NCI-H2171 (cell line): ENCODE data around the gene ECM1.

Experiments
- DNase-seq: peaks from one replicate; lab custom pipeline; 2025; lab: John Stamatoyannopoulos, UW

Gene ECM1

DNA sequence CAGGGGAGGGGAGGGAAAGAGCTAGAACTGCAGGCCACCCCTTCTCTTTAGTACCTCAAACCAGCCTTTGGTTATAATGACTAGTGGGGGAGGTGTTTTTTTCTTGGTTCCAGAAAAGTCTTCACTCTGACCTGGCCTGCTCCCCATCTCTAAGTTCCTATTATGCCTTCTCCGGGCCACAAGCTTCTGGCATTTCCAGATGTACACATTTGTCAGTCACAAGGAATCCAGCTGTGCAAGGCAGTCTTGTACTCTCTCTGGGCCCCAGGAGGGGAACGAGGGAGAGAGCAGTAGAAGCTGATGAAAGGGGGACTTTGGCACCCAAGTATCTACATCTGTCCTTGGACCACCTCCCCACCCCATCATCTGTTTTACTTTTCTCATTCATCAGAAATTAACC, 4.9 kb downstream of the ECM1 start:
- no peak for DNase-seq

DNA sequence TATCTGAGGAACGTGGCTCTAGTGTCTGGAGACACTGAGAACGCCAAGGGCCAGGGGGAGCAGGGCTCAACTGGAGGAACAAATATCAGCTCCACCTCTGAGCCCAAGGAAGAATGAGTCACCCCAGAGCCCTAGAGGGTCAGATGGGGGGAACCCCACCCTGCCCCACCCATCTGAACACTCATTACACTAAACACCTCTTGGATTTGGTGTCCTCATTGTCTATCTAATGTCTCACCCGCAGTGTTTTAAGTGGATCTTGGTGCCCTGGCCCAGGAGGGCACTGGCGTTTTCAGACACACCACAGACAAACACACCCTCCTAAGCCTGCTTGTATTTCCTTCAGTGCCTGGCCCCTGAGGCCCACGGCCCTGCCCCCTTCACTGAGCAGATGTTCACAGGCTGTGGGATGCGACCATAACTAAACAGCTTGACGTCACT, 5.5 kb downstream of the ECM1 start:
- peak; percentile 11 for DNase-seq

DNA sequence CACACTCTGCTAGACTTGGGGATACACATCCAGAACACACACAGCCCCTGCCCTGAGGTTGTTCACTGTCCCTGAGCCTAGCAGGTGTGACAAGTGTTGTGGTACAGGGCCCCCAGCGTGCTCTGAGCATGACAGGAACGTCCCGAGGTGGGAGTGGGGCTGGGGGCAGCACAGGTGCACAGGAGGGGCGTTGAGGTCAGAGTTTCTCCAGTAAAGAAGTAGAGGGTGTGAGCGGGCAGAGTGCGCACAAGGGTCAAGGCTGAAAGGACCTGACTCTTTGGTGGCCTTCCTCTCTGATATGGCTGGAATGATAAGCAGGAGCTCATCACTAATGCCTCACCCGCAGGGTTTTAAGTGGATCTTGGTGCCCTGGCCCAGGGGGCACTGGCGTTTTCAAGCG, 6.4 kb downstream of the ECM1 start:
- DNase-seq: no peak

DNA sequence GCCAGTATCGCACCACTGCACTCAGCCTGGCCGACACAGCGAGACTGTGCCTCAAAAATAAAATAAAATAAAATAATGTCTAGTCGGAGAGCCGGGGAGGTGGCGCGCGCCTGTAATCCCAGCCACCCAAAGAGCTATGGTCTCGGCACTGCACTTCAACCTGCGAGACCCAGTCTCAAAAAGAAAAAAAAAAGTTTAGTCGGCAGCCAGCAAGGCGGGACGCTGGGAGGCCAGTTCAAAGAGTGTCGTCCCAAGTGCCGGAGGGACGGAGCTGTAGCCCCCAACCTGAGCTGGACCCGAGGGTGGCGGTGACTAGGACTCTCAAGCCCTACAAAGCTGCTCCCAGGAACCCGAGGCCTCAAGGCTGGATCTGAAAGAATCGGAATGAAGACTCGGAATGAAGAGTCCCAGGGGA, 7.0 kb downstream of the ECM1 start:
- DNase-seq: no peak

DNA sequence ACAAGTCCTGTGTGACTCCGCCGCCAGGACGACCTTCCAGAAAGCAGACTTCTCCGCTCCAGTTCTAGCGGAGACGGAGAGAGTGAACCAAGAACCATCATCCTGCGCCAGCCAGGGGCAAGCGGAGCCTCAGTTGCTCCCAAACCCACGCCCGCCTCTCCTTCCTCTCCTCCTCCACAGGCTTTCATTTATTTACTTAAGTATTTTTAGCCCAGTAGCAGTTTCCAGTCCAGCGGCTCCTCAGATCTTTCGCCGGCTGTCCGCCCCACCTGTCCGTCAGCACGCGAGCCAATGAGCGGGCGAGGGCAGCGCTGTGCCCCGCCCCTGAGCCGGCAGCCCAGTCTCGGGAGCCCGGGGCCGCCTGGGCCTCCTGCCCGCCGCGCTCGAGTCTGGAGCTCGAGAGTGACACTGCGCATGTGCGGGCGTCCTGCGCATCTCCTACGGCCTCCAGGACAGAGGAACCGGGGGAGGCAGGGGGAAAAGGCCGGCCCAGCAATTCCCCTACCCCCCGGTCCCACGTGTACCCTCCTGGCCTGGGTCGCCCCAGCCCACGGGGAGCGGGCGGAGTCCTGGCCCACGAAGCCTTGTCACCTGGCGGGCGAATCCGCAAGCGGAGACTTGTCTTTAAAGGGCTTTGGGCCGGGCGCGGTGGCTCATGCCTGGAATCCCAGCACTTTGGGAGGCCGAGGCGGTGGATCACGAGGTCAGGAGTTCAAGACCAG, 7.6 kb downstream of the ECM1 start, which contains the start of gene FALEC:
FALEC (plus strand) TSS at position 425 of the 722 bp plus-strand sequence.
- DNase-seq: peak; percentile 93

DNA sequence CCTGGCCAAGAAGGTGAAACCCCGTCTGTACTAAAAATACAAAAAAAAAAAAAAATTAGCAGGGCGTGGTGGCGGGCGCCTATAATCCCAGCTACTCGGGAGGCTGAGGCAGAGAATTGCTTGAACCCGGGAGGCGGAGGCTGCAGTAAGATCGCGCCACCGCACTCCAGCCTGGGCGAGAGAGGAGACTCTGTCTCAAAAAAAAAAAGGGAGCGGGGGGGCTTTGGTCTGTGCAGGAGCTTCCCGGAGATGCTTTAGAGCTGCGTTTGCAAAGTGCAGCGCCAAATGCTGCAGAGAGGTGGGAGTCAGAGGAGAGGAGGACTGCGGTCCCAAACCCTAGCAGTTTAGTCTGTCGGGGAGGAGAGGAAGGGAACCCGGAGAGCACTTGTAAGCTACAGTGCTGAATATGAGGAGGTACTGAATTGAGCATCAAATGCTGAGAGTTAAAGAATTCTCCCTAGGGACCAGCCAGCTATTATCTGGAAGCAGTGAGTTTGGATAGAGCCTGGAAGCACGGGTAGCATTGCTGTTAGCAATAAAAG, 8.2 kb downstream of the ECM1 start:
- peak; percentile 41 for DNase-seq

DNA sequence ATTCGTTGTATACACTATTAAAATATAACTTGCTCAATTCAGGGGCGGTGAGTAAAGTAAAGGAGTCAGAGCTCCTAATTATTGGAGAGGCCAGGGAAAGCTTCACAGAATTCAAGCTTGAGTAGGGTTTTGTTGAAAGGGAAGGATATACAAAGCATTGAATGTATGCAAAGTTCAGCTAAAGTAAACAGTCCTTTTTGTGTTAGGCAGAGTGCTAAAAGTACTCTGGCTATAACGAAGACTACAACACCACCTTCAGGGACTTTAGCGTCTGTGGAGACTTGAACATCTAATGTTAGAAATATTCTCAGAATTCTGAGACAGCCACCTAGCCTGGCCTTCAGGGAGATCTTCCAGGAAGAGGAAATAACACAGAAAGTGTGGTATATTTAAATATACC, 8.7 kb downstream of the ECM1 start:
- DNase-seq: no peak

DNA sequence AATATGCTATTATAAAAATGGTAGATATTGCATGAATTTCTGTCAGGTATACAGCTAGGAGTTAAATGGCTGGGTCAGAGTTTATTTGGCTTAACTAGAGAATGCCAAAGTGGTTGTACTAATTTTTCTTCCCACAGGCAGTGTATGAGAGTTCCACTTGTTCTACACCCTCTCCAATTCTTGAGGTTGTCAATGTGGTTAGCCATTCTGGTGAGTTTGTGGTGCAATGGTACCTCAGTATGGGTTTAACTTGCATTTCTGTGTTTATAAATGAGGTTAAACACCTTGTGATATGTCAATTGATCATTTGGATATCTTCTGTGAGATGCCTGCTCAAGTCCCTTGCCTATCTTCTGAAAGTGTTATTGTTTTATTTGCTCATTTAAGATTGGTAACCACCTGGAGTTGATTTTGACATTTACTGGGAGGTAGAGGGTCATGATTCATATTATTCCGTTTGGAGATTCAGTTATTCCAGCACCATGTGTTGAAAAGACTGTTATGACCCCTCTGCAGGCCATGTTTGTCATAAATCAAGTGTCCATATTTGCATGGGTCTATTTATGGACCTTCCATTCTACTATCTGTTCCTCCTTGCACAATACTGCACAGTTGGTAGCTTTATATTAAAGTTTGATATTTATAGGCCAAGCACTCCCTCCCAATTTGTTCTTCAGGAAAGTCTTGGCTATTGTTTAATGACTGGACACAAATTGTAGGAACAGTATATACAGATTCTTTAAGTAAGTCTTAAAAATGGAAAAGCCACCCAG, 13.5 kb downstream of the ECM1 start:
- DNase-seq: no peak

DNA sequence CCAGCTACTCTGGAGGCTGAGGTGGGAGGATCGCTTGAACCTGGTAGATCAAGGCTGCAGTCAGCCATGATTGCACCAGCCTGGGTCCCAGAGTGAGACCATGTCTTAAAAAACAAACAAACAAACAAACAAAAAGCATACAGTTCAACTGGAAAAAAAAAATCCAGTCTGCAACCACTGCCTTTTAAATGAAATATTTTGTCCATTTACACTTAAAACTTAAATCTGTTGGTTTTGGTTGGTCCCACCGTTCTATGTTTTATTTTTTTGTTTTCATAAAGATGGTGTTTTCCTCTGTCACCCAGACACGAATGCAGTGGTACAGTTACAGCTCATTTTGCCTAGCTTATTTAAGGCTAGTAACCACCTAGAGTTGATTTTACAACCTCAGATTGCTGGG, 17.4 kb downstream of the ECM1 start:
- no peak for DNase-seq

DNA sequence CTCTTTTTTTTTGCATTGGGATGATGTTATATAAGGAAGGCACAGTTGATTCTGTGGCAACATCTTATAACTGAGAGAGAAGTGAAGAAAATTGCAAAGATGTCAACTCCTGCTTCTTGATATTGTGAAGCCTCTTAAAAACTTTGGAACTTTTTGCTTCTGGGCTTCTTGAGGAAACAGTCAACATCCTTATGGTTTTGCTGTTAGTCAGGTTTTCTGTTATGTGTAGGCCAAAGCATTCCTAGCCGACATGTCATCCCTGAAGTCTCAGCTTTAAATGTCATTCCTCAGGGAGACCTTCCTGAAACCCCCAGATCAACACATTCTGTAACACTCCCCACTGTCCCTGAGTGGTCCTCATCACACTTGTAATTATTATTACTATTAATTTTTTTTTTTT, 20.3 kb downstream of the ECM1 start:
- no peak for DNase-seq

DNA sequence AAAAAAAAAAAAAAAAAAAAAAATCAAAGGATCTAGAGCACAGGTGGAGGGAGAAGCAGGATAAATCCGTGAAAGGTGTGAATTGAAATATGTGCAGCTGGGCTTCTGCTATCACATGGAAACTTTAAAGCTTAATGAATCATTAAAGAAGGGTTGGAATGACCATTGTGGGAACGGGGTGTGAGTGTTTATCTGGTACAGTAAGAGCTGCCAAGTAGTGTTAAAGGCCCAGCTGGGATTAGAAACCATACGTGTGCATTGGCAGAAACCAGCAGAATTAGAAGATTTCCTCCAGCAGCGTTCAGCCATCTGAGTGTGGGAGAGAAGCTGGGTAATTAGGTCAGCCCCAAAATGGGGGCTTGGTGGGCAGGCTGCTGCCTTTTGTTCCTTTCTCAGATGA, 21.1 kb downstream of the ECM1 start:
- DNase-seq: no peak

DNA sequence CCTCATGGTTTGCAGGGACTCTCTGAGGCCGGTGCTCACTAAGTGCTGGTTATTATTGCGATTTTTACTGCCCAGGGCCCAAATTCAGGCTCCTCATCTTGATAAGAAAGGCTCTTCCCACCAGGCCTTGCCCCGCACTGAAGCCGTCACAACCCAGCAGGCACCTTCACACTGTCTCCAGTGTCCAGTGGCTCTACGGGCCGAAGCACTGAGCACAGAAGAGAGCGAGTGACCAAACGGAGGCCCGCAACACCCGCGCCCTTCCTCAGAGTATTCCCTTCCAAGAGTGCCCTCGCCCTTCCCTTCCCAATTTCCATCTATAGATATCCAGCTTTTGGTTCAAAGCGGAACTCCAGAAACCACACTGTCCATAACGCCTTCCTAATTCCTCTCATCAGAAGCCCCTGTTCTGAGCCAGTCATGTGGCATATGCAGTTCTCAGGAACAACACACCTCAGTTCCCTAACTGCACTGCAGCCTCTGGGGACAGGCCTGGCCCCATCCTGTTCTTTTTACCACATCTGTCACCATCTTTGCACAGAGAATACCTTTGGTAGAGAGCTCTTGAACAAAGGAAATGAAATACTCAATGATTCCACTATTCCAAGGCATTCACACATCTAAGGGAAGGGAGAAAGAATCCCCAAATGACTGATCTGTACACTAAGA, 22.7 kb downstream of the ECM1 start:
- peak; percentile 62 for DNase-seq

DNA sequence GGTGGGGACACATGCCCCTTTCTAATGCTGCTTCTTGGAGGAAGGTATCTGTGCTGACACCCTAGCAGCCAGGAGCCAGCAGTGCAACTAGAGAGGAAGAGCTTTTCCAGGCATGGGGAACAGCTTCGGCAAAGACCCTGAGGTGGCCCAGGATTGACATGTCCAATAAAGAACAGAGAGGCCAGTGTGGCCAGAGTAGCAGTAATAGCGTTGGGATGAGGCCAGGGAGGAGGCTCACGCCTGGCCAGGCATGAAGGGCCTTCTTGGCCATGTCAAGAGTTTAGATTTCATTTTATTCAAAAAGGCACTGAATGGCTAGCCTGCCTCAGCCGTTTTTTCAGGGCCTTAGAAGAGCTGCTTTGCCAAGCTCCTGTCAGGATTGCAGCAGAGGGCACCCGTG, 25.0 kb downstream of the ECM1 start:
- DNase-seq: no peak

DNA sequence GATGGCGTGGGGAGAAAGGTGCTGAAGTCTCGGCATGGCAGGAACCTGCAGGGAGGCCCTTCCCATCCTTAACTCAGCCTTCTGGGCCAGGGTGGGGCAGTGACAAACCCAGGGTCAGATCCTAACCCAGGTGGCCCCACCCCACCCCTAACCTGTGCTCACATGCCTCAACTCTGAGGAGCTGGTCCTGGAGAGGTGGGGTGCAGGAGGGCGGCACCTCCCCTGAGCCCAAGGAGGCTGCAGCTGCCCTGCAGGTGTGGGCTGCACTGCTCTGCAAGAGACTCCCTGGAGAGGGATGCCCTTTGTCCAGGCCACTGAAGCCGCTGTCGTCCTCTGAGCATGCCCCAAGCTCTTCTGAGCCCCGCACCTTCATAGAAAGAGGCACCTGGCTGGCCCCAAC, 26.1 kb downstream of the ECM1 start:
- DNase-seq: no peak

DNA sequence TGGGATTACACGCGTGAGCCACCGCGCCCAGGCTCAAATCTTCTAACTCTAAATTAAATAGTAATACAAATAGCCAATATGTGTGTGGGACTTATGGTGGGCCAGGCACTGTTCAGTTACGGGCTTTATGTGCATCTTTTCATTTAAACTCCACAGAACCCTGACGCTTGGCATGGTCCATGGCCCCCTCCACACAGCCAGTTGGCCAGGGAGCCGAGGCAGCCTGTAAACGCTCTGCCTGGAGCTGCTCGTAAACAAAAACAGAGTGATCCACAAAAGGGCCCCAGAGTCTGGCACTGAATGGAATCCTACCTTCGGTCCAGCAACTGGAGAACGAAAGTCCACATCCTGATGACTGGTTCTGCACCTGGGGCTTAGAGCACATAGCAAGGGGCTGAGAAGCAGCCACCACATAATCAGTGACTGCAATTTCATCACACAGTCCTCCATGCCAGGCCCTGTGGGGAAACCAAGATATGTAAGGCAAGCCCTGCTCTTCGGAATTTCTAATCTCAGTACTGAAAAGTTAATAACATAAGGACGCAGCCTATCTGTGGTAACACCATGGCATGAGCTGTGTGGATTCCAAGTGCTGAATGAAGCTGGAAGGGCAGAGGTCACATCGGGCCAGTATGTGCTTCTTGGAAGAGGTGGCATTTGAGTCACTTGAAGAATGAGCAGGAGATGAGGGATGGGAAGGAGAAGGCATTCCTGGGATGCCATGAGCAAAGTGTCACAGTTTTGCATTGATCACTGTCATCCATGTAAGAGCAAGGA, 27.8 kb downstream of the ECM1 start:
- no peak for DNase-seq

DNA sequence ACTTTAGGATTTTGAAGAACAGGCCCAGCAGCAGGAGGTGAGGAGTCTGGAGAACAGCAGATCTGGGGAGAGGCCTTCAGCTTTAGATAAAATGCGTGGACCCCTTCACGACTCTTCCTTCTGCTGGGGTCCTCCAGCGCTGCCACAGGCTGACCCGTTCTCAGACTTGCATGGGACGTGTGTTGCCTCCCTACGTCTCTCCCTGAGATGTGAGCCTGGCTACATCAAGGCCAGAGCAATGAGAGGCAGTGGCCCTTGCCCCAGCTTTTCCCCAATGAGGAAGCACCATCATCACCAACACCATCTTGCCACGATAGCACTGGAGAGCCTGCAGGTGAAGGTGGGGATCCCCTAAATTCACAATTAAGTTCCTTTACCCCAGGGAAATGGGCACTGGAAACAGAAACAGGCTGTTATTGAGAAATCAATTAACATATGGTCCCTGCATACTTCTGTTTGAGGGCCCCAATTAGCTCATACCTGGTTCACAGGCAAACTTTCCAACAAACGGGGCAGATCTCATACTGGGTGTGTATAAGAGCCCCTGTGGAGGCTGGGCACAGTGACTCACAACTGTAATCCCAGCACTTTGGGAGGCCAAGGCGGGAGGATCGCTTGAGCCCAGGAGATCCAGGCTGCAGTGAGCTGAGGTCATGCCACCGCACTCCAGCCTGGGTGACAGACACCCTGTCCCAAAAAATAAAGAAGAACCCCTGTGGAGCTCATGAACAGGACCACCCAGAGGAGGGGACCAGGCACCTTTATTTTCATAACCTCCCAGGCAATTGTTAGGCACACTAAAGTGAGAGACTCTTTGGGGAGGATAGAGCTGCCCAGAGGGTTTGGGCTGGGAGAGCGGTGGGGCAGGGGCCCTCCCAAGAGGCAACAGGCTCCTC, 29.2 kb downstream of the ECM1 start:
- no peak for DNase-seq

DNA sequence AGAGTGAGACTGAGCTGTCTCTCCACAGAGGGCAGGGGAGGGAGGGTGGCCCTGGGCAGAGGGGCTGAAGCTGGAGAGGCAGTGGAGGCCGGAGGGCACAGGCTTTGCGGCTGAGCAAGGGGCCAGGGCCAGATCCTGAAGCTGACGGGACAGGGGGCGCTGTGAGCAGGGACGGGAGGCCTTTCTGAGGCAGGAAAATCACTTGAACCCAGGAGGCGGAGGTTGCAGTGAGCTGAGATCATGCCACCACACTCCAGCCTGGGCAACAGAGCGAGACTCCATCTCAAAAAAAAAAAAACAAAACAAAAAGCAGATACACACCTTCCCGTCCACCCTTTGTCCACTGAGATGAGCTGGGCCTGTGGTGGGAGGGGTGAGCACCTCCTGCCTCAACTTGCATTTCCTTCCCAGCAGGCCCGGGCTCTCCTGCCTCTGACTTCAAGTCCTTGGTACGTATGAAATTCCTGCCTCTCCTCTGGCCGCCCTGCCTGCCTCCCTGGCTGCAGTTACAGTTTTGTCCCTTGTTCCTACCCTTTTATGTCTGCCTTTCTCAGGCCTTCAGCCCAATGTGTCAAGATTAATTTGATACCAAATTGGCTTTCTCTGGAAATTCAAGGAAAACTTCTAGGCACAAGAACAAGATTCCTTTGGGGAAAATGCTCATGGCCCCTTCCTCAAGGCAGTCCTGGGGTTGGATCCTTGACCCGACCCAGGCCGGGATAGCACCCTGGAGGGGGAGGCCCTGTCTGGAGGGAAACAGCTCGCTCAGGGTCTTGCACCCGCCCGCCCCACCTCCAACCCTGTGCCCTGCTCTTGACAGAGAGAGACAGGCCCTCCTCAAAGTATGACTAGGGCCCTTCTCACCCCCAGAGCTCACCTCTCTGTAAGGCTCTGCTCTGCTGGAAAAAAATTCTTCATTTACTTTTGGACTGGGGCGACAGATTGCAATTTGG, 30.1 kb downstream of the ECM1 start:
- DNase-seq: no peak

DNA sequence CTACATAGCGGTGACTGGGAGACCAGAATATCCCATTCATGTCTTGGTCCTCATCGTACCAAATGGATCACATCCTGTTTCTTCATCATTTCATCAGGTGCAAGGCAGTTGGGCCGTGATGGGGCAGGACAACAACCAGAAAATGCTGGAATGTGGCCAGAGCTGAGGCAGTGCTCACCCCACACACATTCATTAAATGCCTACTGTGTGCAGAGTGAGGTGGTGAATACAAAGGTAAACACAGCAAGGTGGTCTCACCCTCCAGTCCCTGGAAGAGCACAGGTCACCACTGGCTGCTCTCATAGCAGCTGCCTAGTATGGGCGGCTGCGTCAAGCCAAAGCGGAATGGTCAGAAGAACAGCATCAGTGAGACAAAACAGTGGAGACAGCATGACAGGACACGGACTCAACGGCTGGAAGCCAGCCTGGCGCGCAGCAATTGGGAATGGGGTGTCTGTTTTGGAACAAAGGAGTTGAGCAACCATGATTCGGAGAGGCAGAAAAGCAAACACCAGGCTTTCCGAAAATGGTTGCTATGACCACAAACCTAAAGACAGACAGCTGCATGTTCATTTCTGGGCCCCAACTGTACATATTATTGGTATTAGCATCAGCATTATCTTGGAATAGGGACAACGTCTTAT, 35.7 kb downstream of the ECM1 start:
- DNase-seq: no peak

DNA sequence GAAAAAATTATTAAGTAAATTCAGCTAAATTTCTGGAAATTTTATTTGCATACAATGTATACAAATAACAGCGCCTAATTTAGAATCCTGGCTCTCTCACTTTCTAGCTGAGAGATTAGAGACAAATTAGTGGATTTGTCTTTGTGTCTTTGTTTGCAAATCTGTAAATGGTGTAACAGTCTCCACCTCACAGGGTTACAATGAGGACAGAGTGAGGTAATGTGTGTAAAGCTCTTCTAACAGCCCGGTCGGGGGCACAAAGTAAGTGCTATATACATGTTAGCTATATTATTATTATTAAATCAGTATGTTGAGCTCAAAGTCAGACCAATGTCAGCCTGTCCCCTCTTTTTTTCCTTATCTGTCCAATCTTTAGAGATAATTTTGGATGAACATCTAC, 36.3 kb downstream of the ECM1 start:
- no peak for DNase-seq
